HEK293 (cell line): ENCODE results near the gene TTF1.

Source experiments
- CTCF ChIA-PET: fragments of 350-600 bp; formaldehyde crosslinking; extraction: SDS; loops from one replicate; lab custom pipeline; 2021; ENCODE audit warnings: antibody characterized with exemption; lab: Yijun Ruan, JAX
- POLR2A ChIA-PET: fragments of 300-600 bp; formaldehyde crosslinking; extraction: SDS; loops from one replicate; lab custom pipeline; 2020; ENCODE audit warnings: antibody characterized with exemption, inconsistent platforms; lab: Yijun Ruan, JAX
- H3K27ac ChIP-seq: fragments of 200-500 bp; sonication (Bioruptor generic); 2 replicates; pipeline ENCODE4 v1.5.1; 2014; ENCODE audit warnings: low read depth, low read length, control low read depth, inconsistent platforms; ENCODE audit errors: extremely low read depth
- H3K36me3 ChIP-seq, 2 experiments: fragments of 200-500 bp in 1 of 2; sonication (Bioruptor generic) in 1 of 2; 1 replicate in 1 of 2; 2 replicates in 1 of 2; pipeline ENCODE4 v1.5.1; 2014 to 2017; ENCODE audit warnings: inconsistent platforms in 2 of 2, low read length in 2 of 2; ENCODE audit not compliant: control insufficient read depth in 2 of 2, insufficient read depth in 1 of 2
- H3K4me1 ChIP-seq: fragments of 200-500 bp; sonication (Bioruptor generic); 2 replicates; pipeline ENCODE4 v1.5.1; 2014; ENCODE audit warnings: mild to moderate bottlenecking, low read length, inconsistent platforms; ENCODE audit not compliant: control insufficient read depth, insufficient read depth
- H3K4me3 ChIP-seq: 2 replicates; pipeline ENCODE4 v1.5.1; 2011; ENCODE audit warnings: low read depth, mild to moderate bottlenecking, control low read depth, low read length, moderate library complexity
- H3K9me3 ChIP-seq: fragments of 200-500 bp; sonication (Bioruptor generic); 2 replicates; pipeline ENCODE4 v1.5.1; 2014; ENCODE audit warnings: low read depth, low read length, inconsistent platforms; ENCODE audit not compliant: control insufficient read depth, insufficient read depth
- ZNF132 ChIP-seq: fragments of 450-650 bp; formaldehyde crosslinking; IDR thresholded peaks from 2 replicates; pipeline ENCODE4 v1.5.1; 2017; ENCODE audit warnings: missing biosample characterization, missing genetic modification characterization, borderline replicate concordance
- ZNF157 ChIP-seq: fragments of 450-650 bp; formaldehyde crosslinking; IDR thresholded peaks from 2 replicates; pipeline ENCODE4 v1.5.1; 2016; ENCODE audit warnings: missing biosample characterization, missing genetic modification characterization
- ZNF184 ChIP-seq: fragments of 450-650 bp; IDR thresholded peaks from 2 replicates; pipeline ENCODE4 v1.5.1; 2018; ENCODE audit warnings: missing biosample characterization, mild to moderate bottlenecking, missing genetic modification characterization
- ZNF292 ChIP-seq: fragments of 450-650 bp; formaldehyde crosslinking; IDR thresholded peaks from 2 replicates; pipeline ENCODE4 v1.5.1; 2016; ENCODE audit warnings: low read depth, missing biosample characterization, missing genetic modification characterization, borderline replicate concordance
- ZNF416 ChIP-seq: fragments of 450-650 bp; formaldehyde crosslinking; IDR thresholded peaks from 2 replicates; pipeline ENCODE4 v1.5.1; 2016; ENCODE audit warnings: missing biosample characterization, missing genetic modification characterization
- ZNF544 ChIP-seq: fragments of 450-650 bp; formaldehyde crosslinking; IDR thresholded peaks from 2 replicates; pipeline ENCODE4 v1.5.0; 2017; ENCODE audit warnings: missing biosample characterization, missing genetic modification characterization
- ZNF561 ChIP-seq: fragments of 450-650 bp; IDR thresholded peaks from 2 replicates; pipeline ENCODE4 v1.5.1; 2018; ENCODE audit warnings: missing biosample characterization, missing genetic modification characterization, borderline replicate concordance
- ZNF600 ChIP-seq: fragments of 450-650 bp; formaldehyde crosslinking; IDR thresholded peaks from 2 replicates; pipeline ENCODE4 v1.5.1; 2016; ENCODE audit warnings: missing biosample characterization, missing genetic modification characterization
- ZNF660 ChIP-seq: fragments of 450-650 bp; IDR thresholded peaks from 2 replicates; pipeline ENCODE4 v1.5.1; 2018; ENCODE audit warnings: missing biosample characterization, mild to moderate bottlenecking, missing genetic modification characterization
- ZNF76 ChIP-seq: fragments of 450-650 bp; formaldehyde crosslinking; IDR thresholded peaks from 2 replicates; pipeline ENCODE4; 2016; ENCODE audit warnings: low read depth, missing biosample characterization, missing genetic modification characterization, borderline replicate concordance
- ZNF792 ChIP-seq: fragments of 450-650 bp; formaldehyde crosslinking; IDR thresholded peaks from 2 replicates; pipeline ENCODE4 v1.5.1; 2016; ENCODE audit warnings: missing biosample characterization, missing genetic modification characterization
- TF ChIP-seq, protein P1 (sequence below): fragments of 450-650 bp; formaldehyde crosslinking; conservative IDR thresholded peaks from 2 replicates; pipeline ENCODE4 v1.5.1; 2016; ENCODE audit warnings: low read depth, missing biosample characterization, missing genetic modification characterization
- TF ChIP-seq, protein P2 (sequence below): fragments of 450-650 bp; IDR thresholded peaks from 2 replicates; pipeline ENCODE4 v1.5.1; 2018; ENCODE audit warnings: missing biosample characterization, mild to moderate bottlenecking, missing genetic modification characterization
- TF ChIP-seq, protein P3 (sequence below): fragments of 450-650 bp; formaldehyde crosslinking; IDR thresholded peaks from 2 replicates; pipeline ENCODE4 v1.5.1; 2017; ENCODE audit warnings: missing biosample characterization, missing genetic modification characterization
- TF ChIP-seq, protein P4 (sequence below): fragments of 450-650 bp; formaldehyde crosslinking; conservative IDR thresholded peaks from 2 replicates; pipeline ENCODE4 v1.5.1; 2016; ENCODE audit warnings: low read depth, missing biosample characterization, missing genetic modification characterization
- TF ChIP-seq, protein P5 (sequence below): fragments of 450-650 bp; formaldehyde crosslinking; IDR thresholded peaks from 2 replicates; pipeline ENCODE4 v1.5.1; 2016; ENCODE audit warnings: missing biosample characterization, missing genetic modification characterization

TTF1 gene

DNA sequence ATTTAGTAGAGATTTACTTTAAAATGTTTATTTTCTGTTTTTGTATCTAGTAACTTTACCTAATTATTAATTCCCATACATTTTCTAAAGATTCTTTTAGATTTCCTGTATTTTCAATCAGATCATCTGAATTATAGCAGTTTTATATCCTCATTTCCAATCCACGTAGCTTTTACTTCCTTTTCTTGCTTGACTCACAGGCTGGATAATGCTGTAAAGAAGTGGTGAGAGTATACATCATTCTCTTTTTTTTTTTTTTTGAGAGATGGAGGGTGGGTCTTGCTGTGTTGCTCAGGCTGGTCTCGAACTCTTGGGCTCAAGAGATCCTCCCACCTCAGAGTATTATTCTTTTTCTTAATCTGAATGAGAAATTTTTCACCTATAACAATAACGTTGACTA, 40.7 kb downstream of the TTF1 start:
- CTCF ChIA-PET: interaction anchor here (0.6 to 0.9 kb wide), 2 partner anchors 16 to 209 kb away, joined by 3 read pairs; no protein-coding TSS in a partner anchor

DNA sequence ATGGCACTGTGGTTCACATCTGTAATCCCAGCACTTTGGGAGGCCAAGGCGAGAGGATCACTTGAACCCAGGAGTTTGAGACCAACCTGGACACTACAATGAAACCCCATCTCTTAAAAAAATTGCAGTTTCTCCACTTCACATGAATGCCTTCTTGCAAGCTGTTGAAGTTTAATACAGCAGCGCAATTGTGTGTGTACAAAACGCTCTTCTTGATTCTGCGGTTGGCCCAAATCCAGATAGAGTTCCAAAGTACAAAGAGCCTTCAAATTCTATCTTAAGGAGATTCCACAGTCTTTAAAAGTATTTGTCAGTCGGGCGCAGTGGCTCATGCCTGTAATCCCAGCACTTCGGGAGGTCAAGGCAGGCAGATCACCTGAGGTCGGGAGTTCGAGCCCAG, 42.6 kb downstream of the TTF1 start:
- no peaks in the 10 kb centered on the region for H3K4me1 ChIP-seq
- CTCF ChIA-PET: interaction anchor here (0.7 to 2.1 kb wide), 2 partner anchors 11 to 366 kb away, joined by 3 to 4 read pairs; no protein-coding TSS in a partner anchor
- H3K4me3 ChIP-seq: no peak overlapping the region
- no peak overlapping the region for H3K27ac ChIP-seq
- TF ChIP-seq, protein P1, sequence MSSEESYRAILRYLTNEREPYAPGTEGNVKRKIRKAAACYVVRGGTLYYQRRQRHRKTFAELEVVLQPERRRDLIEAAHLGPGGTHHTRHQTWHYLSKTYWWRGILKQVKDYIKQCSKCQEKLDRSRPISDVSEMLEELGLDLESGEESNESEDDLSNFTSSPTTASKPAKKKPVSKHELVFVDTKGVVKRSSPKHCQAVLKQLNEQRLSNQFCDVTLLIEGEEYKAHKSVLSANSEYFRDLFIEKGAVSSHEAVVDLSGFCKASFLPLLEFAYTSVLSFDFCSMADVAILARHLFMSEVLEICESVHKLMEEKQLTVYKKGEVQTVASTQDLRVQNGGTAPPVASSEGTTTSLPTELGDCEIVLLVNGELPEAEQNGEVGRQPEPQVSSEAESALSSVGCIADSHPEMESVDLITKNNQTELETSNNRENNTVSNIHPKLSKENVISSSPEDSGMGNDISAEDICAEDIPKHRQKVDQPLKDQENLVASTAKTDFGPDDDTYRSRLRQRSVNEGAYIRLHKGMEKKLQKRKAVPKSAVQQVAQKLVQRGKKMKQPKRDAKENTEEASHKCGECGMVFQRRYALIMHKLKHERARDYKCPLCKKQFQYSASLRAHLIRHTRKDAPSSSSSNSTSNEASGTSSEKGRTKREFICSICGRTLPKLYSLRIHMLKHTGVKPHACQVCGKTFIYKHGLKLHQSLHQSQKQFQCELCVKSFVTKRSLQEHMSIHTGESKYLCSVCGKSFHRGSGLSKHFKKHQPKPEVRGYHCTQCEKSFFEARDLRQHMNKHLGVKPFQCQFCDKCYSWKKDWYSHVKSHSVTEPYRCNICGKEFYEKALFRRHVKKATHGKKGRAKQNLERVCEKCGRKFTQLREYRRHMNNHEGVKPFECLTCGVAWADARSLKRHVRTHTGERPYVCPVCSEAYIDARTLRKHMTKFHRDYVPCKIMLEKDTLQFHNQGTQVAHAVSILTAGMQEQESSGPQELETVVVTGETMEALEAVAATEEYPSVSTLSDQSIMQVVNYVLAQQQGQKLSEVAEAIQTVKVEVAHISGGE (tag by site-specific recombination): no peak
- TF ChIP-seq, protein P2, sequence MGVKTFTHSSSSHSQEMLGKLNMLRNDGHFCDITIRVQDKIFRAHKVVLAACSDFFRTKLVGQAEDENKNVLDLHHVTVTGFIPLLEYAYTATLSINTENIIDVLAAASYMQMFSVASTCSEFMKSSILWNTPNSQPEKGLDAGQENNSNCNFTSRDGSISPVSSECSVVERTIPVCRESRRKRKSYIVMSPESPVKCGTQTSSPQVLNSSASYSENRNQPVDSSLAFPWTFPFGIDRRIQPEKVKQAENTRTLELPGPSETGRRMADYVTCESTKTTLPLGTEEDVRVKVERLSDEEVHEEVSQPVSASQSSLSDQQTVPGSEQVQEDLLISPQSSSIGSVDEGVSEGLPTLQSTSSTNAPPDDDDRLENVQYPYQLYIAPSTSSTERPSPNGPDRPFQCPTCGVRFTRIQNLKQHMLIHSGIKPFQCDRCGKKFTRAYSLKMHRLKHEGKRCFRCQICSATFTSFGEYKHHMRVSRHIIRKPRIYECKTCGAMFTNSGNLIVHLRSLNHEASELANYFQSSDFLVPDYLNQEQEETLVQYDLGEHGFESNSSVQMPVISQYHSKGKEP (tag by site-specific recombination): 0 out of 2 replicates have a peak, but pooled peaks have one; percentile 51
- TF ChIP-seq ZNF157 (tag by site-specific recombination) (no peak), ZNF76 (tag by site-specific recombination) (no peak)
- TF ChIP-seq, protein P3, sequence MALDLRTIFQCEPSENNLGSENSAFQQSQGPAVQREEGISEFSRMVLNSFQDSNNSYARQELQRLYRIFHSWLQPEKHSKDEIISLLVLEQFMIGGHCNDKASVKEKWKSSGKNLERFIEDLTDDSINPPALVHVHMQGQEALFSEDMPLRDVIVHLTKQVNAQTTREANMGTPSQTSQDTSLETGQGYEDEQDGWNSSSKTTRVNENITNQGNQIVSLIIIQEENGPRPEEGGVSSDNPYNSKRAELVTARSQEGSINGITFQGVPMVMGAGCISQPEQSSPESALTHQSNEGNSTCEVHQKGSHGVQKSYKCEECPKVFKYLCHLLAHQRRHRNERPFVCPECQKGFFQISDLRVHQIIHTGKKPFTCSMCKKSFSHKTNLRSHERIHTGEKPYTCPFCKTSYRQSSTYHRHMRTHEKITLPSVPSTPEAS (tag by site-specific recombination): no peak
- POLR2A ChIA-PET: no interaction called here
- no peaks in the 10 kb centered on the region for H3K9me3 ChIP-seq
- no peaks in the 10 kb centered on the region for H3K36me3 ChIP-seq

More for the DNA sequence above, 40.7 kb downstream of the TTF1 start:
- no peaks in the 10 kb centered on the region for H3K9me3 ChIP-seq
- POLR2A ChIA-PET: no interaction called here
- H3K4me3 ChIP-seq: no peak overlapping the region
- H3K27ac ChIP-seq: no peak overlapping the region
- no peaks in the 10 kb centered on the region for H3K4me1 ChIP-seq
- TF ChIP-seq, protein P4, sequence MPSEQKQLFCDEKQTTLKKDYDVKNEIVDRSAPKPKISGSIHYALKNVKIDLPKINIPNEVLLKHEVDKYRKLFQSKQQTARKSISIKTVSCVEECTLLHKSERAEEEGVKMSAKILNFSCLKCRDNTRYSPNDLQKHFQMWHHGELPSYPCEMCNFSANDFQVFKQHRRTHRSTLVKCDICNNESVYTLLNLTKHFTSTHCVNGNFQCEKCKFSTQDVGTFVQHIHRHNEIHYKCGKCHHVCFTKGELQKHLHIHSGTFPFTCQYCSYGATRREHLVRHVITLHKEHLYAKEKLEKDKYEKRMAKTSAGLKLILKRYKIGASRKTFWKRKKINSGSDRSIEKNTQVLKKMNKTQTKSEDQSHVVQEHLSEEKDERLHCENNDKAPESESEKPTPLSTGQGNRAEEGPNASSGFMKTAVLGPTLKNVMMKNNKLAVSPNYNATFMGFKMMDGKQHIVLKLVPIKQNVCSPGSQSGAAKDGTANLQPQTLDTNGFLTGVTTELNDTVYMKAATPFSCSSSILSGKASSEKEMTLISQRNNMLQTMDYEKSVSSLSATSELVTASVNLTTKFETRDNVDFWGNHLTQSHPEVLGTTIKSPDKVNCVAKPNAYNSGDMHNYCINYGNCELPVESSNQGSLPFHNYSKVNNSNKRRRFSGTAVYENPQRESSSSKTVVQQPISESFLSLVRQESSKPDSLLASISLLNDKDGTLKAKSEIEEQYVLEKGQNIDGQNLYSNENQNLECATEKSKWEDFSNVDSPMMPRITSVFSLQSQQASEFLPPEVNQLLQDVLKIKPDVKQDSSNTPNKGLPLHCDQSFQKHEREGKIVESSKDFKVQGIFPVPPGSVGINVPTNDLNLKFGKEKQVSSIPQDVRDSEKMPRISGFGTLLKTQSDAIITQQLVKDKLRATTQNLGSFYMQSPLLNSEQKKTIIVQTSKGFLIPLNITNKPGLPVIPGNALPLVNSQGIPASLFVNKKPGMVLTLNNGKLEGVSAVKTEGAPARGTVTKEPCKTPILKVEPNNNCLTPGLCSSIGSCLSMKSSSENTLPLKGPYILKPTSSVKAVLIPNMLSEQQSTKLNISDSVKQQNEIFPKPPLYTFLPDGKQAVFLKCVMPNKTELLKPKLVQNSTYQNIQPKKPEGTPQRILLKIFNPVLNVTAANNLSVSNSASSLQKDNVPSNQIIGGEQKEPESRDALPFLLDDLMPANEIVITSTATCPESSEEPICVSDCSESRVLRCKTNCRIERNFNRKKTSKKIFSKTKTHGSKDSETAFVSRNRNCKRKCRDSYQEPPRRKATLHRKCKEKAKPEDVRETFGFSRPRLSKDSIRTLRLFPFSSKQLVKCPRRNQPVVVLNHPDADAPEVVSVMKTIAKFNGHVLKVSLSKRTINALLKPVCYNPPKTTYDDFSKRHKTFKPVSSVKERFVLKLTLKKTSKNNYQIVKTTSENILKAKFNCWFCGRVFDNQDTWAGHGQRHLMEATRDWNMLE (tag by site-specific recombination): no peak
- TF ChIP-seq, protein P5, sequence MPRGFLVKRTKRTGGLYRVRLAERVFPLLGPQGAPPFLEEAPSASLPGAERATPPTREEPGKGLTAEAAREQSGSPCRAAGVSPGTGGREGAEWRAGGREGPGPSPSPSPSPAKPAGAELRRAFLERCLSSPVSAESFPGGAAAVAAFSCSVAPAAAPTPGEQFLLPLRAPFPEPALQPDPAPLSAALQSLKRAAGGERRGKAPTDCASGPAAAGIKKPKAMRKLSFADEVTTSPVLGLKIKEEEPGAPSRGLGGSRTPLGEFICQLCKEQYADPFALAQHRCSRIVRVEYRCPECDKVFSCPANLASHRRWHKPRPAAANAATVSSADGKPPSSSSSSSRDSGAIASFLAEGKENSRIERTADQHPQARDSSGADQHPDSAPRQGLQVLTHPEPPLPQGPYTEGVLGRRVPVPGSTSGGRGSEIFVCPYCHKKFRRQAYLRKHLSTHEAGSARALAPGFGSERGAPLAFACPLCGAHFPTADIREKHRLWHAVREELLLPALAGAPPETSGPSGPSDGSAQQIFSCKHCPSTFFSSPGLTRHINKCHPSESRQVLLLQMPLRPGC (tag by site-specific recombination): no peak
- TF ChIP-seq ZNF600 (tag by site-specific recombination) (no peak), ZNF660 (no peak), ZNF184 (no peak), ZNF561 (tag by site-specific recombination) (no peak), ZNF292 (tag by site-specific recombination) (no peak), ZNF416 (tag by site-specific recombination) (no peak), ZNF132 (tag by site-specific recombination) (no peak), ZNF544 (tag by site-specific recombination) (no peak), ZNF792 (tag by site-specific recombination) (no peak)
- H3K36me3 ChIP-seq: no peaks in the 10 kb centered on the region
